DMS 273 treated with DMSO at 0.1 percent for 48 hours (cell line): ENCODE measurements around the gene LINC00237.
A peak's percentile ranks its signal among the peaks of the same experiment; 100 is the strongest.

ENCODE experiments used
- DNase-seq: peaks from one replicate; lab custom pipeline; 2025; lab: John Stamatoyannopoulos, UW

The LINC00237 gene

DNA sequence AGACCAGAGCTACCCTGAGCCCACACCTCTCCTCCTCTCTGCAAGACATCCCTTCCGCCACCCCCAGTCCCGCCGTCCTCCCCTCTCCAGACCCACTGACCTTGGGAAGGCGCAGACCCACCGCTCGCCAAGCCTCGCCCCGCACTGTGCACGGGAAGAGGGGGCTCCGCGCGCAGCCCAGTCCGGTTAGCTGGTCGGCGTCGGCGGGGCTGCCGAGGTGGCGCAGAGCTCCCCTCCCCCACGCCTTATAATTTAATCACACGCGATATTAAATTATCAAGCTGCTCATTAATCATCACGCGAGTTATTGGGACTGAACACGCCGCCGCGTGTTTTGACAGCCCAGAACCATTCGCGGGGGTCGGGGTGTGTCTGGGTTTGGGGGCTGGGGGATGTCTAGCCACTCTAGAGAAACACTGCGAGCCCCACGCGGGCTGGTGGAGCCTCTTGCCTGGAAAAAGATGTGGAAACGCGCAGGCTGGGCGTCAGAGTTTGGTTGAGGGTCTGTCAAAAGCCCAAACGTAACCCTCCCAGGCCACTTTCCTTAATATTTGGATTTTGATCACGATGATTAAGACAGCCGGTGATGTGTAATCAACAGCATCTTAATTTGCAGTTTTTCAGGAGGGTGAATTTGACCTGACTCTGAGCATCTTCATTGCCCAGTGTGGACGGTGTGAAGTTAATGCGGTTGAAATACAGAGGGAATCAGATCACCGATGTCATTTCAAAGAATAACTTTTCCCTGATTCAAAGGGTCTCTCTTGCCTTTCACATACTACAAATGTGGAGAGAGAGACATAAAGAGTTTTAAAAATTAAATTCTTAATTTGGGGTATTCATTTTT lies at the start of gene LINC00237:
Gene LINC00237 (minus strand): TSS at position 188 of the 847 bp plus-strand sequence.
- no peak for DNase-seq

DNA sequence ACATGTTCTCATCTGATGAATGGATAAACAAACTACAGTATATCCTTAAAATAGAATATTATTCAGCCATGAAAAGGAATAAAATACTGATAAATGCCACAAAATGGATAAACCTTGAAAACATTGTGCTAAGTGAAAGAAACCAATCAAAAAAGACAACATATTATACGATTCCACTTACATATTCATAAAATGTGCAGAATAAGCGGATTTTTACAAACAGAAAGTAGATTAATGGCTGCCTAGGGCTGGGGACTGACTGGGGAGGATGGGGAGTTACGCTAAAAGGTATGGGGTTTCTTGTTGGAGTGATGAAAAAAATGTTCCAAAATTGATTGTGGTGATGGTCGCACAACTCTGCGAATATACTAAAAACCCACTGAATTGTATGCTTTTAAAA lies 49.1 kb upstream of the LINC00237 start:
- no peak for DNase-seq

DNA sequence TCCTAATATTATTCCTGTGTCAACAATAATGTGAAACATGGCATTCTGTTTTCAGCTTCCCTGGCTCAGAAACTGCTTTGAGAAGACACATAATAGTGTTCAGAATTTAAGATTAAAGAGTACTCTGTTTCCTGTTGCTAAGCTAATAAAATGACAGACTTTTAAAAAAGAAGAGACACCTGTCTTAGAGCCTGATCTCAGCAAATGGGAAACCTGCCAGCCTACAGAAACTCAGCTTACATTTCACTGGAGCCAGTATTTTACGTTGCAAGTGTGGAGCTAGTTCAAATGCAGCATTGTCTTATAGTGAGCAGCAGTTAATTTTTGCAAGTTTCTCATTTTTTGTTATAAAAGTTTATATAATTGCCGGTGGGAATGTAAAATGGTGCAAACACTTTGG lies 48.5 kb upstream of the LINC00237 start:
- no peak for DNase-seq

DNA sequence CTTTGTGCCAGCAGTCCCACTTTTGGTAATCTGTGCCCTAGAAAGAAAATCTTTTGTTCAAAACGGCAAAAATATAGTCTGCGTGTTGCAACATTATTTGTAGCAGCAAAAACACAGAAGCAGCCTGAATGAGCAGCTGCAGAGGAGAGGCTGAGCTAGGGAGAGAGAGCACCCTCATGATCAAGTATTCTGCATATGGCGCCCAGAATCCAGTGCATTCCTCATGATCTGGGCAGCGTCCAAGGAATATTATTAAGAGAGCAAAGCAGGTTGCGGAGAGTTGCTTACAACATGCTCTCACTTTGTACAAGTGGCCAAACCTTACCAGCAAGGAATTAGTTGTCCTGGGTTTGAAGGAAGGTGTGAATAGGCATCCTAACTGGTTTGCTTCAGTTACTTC lies 45.6 kb upstream of the LINC00237 start:
- no peak for DNase-seq

DNA sequence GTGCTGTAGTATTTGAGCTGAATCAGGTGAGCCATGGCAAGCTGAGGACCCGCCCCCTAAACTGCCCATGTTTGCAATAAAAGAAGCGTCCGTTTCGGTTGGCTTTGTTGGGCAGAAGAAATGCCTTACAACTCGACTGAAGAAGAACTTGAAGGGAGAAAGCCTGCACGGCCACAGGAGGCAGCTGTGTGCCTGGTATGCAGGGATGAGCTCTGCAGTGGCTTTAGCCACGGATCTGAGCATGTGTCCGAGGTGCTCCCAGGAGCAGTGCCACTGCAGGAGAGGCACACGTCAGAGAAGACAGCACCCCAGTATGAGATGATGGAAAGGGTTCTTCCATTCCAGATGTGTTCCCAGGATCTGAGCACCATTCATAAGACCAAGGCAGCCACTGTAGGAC lies 43.2 kb upstream of the LINC00237 start:
- DNase-seq: no peak

DNA sequence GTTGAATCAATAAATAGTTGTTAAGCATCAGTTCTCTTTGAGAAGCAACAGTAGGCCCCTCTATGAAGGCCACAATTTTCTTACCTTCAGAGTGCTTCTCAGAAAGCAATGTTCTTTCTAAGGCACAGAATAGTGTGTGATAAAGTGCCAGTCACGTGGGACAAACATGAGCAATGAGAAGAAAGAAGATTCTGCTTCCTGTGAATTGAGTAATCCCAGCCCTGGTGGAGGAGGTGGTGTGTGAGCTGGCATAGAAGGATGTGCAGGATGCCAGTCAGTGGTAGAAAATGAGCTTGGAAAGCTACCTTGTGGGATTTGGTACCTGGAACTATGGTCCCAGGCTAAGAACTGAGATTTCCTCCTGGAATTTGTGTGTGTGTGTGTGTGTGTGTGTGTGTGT lies 41.4 kb upstream of the LINC00237 start:
- no peak for DNase-seq

DNA sequence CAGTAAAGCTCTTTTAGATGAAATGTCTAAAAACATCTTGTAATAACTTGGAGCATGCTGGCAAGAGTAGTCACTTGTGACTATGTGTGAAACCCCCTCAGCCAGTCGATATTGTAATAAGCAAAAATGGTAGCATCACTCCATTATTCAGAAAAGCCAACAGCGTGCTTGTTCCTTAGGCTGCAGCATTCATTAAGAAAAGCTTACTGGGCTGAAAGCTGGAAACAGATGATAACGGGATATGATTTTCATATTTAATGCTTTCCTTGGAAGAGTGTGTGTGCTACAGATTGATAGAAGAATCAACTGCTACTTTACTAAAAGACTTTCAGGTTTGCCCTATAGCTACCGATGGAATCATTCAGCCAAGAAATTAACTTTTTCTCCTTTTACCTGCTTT lies 40.1 kb upstream of the LINC00237 start:
- DNase-seq: no peak

DNA sequence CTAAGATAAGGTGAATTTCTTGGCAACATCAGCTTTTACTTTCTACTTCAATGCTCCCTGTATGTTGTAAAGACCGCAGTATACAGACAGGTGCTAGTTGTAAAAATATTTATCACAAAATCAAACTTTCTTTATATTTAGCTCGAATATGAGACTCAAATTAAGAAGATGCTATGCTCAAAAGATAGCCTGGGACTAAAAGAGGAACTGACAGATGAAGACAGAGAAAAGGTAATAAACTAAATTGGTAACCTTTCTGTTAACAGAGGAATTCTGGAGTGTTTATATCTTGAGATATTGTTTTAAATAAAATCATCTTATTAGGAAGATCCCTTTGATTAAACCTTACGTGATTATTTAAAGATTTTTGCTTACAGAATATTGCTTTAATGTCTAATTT lies 39.3 kb upstream of the LINC00237 start:
- no peak for DNase-seq

DNA sequence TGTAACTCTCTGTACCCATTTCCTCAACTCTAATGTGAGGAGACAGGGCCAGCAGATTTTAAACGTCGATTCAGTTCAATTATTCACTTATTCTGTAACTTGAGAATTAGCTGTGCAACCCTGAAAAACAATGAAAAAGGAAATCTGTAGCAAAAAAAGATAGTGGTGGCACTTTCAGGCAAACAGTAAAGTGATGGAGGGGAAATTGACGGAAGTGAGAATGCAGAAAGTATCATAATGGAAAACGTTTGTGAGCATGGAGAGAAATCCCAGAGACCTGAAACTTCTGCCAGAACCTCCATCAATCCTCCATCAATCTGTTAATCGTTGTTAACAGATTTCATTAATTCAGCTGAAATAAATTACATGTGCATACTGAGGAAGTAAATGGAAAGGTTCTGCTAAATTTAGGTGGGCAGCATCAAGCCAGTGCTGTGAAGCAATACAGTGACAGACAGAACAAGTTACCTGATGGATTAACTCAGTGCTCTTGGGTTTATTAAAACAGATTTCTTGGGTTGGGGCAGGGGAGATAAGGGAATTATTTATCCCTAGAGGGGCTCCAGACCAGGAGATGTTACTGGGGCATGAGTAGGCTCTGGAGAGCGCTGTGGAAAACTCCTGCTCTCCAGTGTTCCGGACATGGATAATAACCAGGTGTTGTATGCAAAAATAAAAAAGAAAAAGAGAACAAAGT lies 37.2 kb upstream of the LINC00237 start:
- DNase-seq: no peak

DNA sequence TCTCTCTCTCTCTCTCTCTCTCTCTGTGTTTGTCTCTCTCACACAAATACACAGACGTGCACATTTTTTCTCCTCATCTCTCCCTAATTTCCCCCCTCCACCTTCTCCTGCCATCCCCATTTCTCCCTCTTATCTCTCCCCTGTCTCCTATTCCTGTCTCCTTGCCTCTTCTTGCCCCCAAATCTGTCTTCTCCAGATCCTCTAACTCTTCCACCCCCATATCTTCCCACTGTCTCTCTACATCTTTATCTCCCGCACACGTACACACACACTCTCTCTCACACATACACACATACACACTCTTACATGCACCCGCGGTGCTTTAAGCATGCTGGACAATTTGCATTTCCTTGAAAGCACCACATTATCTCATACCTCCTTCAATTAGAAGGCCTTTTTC lies 35.7 kb upstream of the LINC00237 start:
- DNase-seq: no peak

DNA sequence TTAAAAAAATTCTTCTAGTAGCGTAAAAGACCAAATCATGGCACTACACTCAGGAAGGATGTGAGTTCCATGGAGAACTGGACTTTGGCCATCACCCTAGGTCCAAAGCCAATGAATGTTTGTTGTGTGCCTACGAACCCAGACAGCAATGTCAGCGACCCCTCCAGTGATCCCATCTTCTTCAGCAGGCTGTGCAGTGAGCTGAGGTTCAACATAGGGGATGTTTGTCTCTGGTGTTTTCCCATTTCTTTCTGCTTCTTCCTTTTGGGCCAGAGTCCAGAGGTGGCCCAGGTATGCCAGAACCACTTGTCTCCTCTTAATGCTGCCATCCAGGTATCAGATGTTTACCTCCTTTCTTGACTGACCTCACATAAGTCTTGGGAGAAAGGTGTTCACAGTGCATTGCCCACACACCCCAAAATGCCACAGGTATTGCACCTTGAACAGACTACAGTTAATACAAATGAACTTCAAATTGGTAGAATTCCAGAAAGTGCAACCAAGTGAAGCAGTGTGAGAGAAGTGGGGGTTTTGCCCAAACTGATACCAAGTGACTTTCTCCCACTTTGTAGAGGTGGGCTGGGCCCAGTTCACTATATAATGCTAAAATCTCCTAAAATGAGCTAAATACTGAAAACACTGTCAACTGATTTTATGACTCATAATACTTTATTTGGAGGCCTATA lies 33.9 kb upstream of the LINC00237 start:
- DNase-seq: no peak

DNA sequence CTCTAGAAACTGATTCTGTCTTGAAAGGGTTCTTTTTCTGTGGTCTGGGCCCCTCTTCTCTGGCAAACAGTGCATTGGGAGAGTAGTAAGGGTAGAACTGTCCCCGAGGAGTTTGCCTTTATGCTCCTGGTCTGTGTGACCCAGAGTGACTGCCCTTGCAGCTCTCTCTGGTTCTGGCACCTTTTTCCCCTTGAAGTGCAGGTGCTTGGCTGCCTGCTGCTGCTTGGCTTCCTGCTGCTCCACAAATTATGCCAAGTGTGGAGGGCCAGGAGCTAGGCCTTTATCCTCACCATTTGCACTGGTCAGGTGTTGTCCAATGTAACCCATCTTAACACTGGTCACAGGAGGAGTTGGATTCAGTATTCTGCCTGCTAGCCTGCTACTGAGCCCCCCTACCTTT lies 30.9 kb upstream of the LINC00237 start:
- DNase-seq: no peak

DNA sequence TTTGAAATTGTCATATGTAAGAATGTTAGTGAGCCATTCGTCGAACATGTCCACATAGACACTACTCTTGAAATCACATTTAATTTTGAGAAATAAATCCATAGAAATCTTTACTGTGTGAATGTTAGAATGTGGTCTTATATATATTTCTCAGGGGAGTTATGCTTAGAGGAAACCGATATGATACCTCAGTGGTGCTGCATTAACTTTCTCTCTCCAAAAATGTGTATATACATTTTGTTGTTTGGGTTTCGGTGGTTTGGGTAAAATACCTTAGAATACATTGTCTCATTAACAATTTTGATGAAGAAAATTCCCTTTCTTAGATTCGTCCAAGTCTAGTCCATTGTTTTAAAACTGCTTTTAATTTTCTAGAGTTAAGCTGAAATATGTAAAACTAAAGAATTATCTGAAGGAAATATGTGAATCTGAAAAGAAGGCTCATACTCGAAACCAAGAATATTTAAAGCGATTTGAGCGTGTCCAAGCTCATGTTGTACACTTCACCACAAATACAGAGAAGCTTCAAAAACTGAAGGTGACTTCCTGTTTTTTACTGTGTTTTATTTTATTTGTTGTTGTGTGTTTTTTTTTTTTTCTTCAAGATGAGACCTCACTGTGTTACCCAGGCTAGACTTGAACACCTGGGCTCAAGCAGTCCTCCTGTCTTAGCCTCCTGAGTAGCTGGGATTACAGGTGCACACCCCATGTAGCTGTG lies 30.0 kb upstream of the LINC00237 start:
- no peak for DNase-seq

DNA sequence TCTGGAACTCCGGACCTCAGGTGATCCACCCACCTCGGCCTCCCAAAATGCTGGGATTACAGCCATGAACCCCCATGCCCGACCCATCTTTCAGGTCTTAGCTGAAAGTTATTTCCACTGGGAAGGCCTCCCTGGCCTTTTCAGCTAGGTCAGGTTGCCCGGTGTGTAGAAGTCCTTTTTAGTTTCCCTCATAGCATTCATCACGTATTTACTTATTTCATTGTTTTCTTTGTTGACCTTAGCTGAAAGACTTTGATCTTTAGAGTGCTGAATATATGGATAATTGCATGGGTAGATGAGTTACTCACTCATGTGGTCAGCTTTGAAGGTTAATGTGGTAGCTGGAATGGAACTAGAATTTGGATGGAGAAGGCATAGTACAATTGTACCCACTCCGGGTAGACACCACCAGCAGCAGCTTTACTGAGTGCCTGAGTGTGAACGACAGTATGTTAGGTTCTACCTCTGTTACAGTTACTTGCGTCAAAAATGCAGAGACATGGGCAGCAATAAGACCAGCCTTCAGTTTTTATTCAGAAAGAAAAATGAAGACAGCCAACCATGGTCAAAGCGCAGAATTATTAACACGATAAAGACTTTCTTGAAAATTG lies 28.8 kb upstream of the LINC00237 start:
- DNase-seq: no peak

DNA sequence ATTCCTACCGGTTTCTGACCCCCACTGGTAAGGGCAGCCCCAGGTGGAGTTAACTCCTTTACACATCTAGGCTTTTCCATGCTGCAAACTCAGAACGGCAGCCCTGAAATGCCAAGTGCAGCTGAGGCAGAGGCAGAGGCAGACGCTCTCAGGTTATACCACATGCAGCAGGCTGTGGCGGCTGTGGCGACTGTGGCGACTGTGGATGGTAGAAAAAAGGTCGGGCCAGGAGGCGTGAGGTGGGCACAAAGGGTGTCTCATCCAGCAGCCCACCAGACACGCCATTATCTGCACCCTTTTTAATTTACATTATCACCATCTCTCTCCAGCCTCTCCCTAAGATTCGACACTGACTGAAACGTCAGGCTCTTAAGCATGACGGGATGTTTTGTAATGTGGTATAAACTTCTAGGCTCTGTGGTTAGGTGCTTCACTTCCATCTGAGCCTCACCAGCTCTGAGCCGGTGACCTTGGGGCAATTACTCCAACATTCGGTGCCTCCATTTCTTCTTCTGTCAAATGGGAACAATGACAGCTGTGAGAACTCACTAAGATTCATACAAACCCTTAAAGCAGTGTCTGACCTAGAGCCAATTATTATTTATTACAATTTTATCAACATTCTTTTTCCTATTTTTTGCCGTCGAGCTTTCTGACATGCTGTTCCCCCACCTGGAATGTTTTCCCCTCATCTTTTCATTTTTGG lies 27.9 kb upstream of the LINC00237 start:
- DNase-seq: no peak

DNA sequence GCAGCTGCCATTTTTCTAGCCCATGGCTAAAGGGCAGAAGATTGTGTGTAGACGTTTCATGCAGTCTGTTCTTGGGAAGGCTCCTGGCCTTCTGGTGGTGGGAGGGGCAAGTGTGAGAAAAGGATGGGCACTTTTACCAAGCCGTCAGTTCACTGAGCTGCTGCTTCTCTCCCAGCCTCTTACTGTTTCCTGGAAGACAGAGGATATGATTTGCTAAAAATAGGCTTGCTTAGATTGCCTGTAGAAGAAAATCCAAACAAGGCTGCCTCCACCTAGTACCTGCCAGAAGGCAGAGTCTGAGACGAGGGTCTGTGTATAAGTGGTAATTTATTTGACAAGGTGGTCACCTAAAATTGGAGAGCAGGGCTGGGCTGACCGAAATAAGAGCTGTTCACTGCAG lies 27.2 kb upstream of the LINC00237 start:
- DNase-seq: no peak

DNA sequence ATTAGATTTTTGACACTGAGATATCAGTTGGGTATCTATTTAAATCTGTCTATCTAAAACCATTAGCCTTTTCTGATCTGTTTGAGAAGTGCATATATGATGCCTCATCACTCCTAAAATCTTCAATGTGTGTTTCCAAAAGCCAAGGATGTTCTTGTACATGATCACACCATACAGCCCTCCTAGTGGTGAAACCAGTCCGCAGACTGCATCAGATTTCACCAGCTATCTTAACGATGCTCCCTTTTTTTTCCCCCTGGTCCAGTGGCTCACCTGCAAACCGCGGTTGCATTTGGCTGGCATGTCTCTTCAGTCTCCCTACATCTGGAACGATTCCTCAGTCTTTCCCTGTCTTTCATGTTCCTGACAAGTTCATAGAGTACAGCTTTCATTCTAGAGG lies 23.7 kb upstream of the LINC00237 start:
- no peak for DNase-seq

DNA sequence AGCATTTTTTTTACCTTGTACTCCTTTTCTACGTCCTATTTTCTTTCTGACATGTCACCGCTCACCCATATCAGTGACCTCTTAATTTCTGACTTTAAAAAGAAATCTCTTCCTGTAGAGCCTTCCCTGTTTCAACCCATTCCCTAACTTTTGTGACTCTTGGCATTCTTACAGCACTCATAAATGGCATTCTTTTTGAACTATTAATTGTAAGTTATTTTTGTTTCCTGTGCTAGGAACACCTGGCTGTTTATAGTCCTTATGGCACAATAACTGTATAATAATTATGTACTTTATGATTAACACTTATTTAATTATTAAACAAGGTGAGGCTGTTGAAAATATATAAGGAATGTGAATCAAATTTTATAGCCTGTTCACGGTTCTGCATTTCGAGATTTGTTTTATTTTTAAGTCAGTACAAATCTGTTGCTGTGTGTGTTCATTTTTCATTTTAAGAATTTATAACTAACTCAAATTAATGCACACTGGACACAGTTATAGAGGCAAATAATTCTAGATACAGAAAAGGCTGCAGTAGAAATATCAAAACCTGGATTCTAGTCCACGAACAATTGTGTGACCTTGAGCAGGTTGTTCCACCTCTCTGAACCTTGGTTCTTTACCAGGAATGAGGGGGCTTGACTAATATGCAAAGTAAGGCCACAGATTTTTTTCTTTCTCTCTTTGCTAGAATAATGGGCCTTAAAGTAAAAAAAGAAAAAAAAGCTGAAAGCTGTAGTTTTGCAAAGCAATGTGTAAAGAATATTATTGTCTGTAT lies 21.2 kb upstream of the LINC00237 start:
- DNase-seq: no peak

DNA sequence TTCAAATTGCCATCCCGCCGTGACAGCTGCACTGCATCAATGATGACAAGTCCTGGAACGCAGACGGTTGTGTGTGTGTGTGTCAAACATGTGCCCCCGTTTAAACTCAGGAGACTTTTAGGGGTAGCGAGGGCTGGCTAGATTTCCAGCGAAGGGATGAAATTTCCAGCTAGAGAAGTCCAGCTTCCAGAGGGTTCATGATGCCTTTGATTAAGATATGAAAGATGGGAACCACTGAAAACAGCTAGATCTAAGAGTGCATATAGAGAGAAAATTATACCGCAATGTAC lies 20.4 kb upstream of the LINC00237 start:
- DNase-seq: no peak

DNA sequence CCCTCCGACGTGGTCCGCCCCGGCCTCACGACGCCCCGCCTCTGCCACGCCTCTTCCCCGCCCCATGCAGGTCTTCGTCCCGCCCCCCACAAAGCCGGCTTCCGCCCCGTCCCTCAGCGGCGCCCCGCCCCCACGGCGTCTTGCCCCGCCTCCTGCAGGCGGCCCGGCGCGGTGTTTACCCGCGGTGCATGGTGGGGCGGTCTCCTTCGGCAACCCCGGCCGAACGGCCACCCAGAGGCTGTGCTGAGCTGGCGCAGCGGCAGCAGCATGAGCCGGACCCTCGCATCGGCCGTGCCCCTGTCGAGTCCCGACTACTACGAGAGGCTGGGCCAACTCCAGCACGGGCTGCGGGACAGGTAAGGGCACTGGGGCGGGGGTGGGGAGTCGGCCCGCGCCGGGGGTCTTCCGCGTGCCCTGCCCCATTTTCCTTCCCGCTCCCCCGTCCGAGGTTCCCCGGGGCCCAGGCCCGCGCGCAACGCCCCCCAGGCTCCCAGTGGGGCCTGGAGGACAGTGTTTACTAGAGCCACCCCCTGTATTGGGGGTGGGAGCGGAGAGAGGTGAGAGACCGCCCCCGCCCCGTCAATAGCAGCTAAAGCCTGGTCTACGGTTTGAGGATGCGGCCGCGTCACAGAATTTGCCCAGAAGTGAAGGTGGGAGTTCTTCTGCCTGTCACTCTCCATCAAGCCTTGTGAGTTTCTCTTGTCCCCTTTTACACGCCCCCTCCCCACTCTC lies 19.9 kb upstream of the LINC00237 start, which contains the start of gene KIZ:
Gene KIZ (plus strand): TSS at position 234 of the 732 bp plus-strand sequence. CDS start 34 bp downstream, at position 268.
- DNase-seq: peak; percentile 76
